ENCODE results near the gene UMODL1. TPM values are rescaled to one million over a fixed set of nuclear protein-coding genes. Genes with fewer than 3 reads are reported as not detected.

The UMODL1 gene
- total RNA-seq, 1 experiment from 2014 or later = not detected

- Histone ChIP-seq H3K27ac (peak overlapping the region; percentile 93), H3K4me1 (replicated peaks) (peaks cover 47% of the 10 kb centered on the region), H3K4me3 (no peak overlapping the region), H3K9me3 (replicated peaks) (no peaks in the 10 kb centered on the region), H3K27me3 (replicated peaks) (no peaks in the 10 kb centered on the region), H3K36me3 (no peaks in the 10 kb centered on the region)
- no peak for DNase-seq (ENCODE audit: low read depth in 1 of 2, low spot score in 2 of 2)
These were observed 26.2 kb downstream of the UMODL1 start for GRCh38 chr21:42097274-42097673.

DNA sequence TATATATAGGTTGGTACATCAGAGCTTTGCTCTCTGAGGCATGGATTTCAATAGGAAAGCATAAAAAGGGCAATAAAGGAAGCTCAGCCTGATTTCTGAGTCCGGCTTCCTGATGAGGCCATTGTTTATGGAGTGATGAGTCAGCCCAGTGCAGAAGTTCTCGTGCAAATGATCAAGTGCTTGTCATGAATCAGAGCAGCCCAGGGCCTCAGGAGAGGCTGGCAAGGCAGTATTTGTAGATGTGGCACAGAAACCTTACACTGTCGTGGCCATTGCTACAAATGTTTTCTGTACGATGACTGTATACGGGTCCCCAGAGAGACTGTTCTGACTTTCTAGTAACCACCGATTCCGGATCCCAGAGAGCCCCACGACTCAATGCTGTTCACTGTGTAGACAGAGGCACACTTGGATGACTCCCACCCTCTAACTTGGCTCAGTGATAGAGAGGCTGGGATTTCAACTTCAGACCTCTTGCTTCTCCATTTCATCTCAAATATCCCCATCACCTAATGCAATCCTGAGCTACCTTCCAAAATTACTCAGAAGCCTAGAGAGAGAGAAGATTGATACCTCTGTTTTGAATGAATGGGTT lies 26.8 kb downstream of the UMODL1 start:
- Histone ChIP-seq H3K27me3 (replicated peaks) (no peaks in the 10 kb centered on the region), H3K4me1 (replicated peaks) (peaks cover 54% of the 10 kb centered on the region), H3K36me3 (no peaks in the 10 kb centered on the region), H3K9me3 (replicated peaks) (no peaks in the 10 kb centered on the region), H3K27ac (peak overlapping the region; percentile 93), H3K4me3 (no peak overlapping the region)
- DNase-seq (ENCODE audit: low read depth in 1 of 2, low spot score in 2 of 2) = peak; percentile 92 to 95

DNA sequence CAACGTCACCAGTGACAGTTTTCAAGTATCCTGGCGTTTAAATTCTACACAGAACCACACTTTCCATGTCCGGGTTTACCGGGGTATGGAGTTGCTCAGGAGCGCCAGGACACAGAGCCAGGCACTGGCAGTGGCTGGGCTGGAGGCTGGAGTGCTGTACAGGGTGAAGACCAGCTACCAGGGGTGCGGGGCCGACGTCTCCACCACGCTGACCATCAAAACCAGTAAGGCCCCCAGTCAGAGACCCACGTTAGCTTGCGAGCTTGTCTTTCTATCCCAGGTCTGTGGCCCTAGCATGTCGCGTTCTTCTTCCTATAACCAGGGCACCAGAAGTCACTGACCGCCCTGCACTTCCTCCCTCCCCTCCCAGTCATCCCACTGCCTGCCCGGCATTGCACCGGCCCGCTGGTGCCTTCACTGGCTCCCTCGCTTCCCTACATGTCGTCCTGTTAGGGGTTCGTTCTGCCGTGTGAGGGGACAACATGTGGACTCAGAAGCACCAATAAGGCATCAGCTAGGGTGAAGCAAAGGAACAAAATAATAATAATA lies 27.9 kb downstream of the UMODL1 start:
- H3K4me1 ChIP-seq (replicated peaks) = peaks cover 48% of the 10 kb centered on the region
- H3K4me3 ChIP-seq = no peak overlapping the region
- no peak overlapping the region; the same call in 1 of the 2 replicates for H3K27ac ChIP-seq
- no peaks in the 10 kb centered on the region for H3K36me3 ChIP-seq
- no peaks in the 10 kb centered on the region for H3K27me3 ChIP-seq (replicated peaks)
- DNase-seq (ENCODE audit: low read depth in 1 of 2, low spot score in 2 of 2) = no peak
- no peaks in the 10 kb centered on the region for H3K9me3 ChIP-seq (replicated peaks)

DNA sequence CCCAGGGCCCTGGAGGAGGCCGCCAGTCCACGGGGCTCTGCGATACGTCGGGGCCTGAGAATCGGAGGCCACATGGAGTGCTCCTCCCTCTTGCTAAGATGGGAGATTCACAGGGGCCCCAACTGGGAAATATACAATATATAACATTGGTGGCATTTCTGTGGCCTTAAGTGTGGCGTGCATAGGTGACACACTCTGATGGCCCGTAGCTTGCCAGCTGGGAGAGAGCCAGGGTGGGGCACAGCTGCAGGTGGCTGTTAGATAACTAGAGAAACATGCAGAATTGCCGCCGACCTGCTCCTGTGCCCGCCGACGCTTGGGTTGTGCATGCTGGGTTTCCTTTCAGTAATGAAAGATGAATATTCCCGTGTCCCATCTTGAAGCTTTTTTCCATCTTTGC lies 30.1 kb downstream of the UMODL1 start:
- no peak overlapping the region for H3K4me3 ChIP-seq
- H3K9me3 ChIP-seq (replicated peaks) = no peaks in the 10 kb centered on the region
- H3K4me1 ChIP-seq (replicated peaks) = peaks cover 42% of the 10 kb centered on the region
- no peaks in the 10 kb centered on the region for H3K27me3 ChIP-seq (replicated peaks)
- H3K27ac ChIP-seq = no peak overlapping the region; the same call in 1 of the 2 replicates
- no peaks in the 10 kb centered on the region for H3K36me3 ChIP-seq
- no peak for DNase-seq (ENCODE audit: low read depth in 1 of 2, low spot score in 2 of 2)

- Histone ChIP-seq H3K36me3 (no peaks in the 10 kb centered on the region), H3K27ac (peak overlapping the region; percentile 42), H3K27me3 (replicated peaks) (no peaks in the 10 kb centered on the region), H3K4me3 (no peak overlapping the region), H3K4me1 (replicated peaks) (peaks cover 35% of the 10 kb centered on the region), H3K9me3 (replicated peaks) (no peaks in the 10 kb centered on the region)
- peak; percentile 65 to 72 for DNase-seq (ENCODE audit: low read depth in 1 of 2, low spot score in 2 of 2)
These were observed 31.0 kb downstream of the UMODL1 start for GRCh38 chr21:42102076-42102475.

GRCh38 chr21:42102526-42102925 lies 31.4 kb downstream of the UMODL1 start:
- no peaks in the 10 kb centered on the region for H3K9me3 ChIP-seq (replicated peaks)

DNA sequence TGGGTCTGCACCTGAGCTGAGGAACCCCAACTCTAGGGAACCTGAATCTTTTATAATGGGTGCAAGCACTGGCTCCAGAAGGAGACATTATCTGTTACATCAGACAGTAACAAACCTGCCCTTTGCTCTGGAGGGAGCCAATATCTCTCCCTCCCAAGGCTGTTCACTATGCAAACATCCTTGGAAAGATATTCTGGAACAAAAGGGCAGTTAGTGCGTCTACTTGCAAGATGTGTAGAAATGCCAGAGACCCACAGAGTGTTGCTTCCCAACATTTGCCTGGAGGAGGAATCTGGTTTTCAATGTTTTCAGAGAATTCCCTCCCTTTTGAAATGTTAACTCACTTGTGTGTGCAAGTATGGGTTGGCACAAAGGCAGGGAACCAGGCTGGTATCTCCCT lies 31.9 kb downstream of the UMODL1 start:
- no peak for DNase-seq (ENCODE audit: low read depth in 1 of 2, low spot score in 2 of 2)
- H3K9me3 ChIP-seq (replicated peaks) = no peaks in the 10 kb centered on the region
- no peak overlapping the region for H3K4me3 ChIP-seq

More at GRCh38 chr21:42102526-42102925, 31.4 kb downstream of the UMODL1 start:
- peak overlapping the region; percentile 42; the same call in 1 of the 2 replicates for H3K27ac ChIP-seq
- peaks cover 32% of the 10 kb centered on the region for H3K4me1 ChIP-seq (replicated peaks)
- H3K4me3 ChIP-seq = no peak overlapping the region
- no peak for DNase-seq (ENCODE audit: low read depth in 1 of 2, low spot score in 2 of 2)
- no peaks in the 10 kb centered on the region for H3K36me3 ChIP-seq
- no peaks in the 10 kb centered on the region for H3K27me3 ChIP-seq (replicated peaks)

DNA sequence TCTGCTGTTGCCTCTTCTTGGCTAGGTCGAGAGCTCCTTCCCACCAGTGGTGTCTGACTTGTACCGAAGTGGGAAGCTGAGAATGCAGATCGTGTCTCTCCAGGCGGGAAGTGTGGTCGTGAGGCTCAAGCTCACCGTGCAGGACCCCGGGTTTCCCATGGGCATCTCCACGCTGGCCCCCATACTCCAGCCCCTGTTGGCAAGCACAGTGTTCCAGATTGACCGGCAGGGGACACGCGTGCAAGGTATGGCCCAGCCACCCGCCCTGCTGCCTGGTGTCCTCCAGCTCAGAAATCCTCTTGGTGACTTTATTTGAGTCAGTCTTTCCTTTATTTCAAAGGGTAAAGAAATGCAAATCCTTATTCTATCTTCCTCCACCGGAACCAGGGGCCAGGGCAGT lies 32.7 kb downstream of the UMODL1 start:
- Histone ChIP-seq H3K4me1 (replicated peaks) (peaks cover 26% of the 10 kb centered on the region), H3K27ac (no peak overlapping the region), H3K36me3 (no peaks in the 10 kb centered on the region), H3K4me3 (no peak overlapping the region), H3K27me3 (replicated peaks) (no peaks in the 10 kb centered on the region), H3K9me3 (replicated peaks) (no peaks in the 10 kb centered on the region)
- no peak for DNase-seq (ENCODE audit: low read depth in 1 of 2, low spot score in 2 of 2)

More for the DNA sequence above, 31.9 kb downstream of the UMODL1 start:
- H3K36me3 ChIP-seq = no peaks in the 10 kb centered on the region
- no peak overlapping the region for H3K27ac ChIP-seq
- peaks cover 34% of the 10 kb centered on the region for H3K4me1 ChIP-seq (replicated peaks)
- H3K27me3 ChIP-seq (replicated peaks) = no peaks in the 10 kb centered on the region

DNA sequence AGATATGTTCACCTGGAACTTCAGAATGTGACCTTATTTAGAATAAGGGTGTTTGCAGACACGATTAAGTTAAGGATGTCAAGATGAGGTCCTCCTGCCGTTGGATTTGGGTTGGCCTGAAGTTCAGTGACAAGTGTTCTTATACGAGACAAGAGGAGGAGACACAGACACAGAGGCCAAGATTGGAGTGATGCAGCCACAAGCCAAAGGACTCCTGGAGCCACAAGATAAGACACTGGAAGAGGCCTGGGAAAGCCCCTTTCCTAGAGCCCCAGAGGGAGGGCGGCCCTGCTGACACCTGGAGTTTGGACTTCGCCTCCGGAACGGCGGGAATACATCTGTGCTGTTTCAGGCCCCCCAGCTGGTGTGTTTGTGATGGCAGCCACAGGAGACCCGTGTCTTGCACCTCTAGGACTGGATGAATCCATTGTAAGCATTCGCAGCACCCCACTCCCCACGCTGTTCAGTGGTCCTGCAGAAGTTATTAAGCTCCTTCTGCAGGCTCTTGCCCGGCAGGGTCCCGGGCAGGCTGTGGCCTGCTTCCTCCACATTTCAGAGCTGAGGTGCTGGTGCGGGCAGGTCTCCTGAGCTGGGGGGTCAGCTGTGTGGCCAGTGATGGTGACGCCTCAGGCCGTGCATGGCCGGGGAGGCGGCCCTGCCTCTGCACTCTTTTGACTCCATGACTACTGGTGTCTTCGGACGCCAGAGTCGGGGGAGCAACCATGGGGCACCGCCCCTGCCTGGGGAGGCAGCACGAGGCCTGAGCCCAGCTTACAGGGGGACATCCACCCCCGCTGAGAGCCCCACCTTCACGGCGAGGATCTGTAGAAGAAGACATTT lies 34.6 kb downstream of the UMODL1 start:
- no peak overlapping the region for H3K27ac ChIP-seq
- H3K27me3 ChIP-seq (replicated peaks) = no peaks in the 10 kb centered on the region
- H3K4me3 ChIP-seq = no peak overlapping the region
- H3K4me1 ChIP-seq (replicated peaks) = peaks cover 26% of the 10 kb centered on the region
- H3K36me3 ChIP-seq = no peaks in the 10 kb centered on the region
- H3K9me3 ChIP-seq (replicated peaks) = no peaks in the 10 kb centered on the region
- no peak for DNase-seq (ENCODE audit: low read depth in 1 of 2, low spot score in 2 of 2)

GRCh38 chr21:42106425-42106824 lies 35.3 kb downstream of the UMODL1 start:
- no peak overlapping the region for H3K27ac ChIP-seq
- H3K4me1 ChIP-seq (replicated peaks) = peaks cover 24% of the 10 kb centered on the region
- no peak for DNase-seq (ENCODE audit: low read depth in 1 of 2, low spot score in 2 of 2)
- H3K4me3 ChIP-seq = no peak overlapping the region
- H3K27me3 ChIP-seq (replicated peaks) = no peaks in the 10 kb centered on the region
- no peaks in the 10 kb centered on the region for H3K36me3 ChIP-seq
- H3K9me3 ChIP-seq (replicated peaks) = no peaks in the 10 kb centered on the region

GRCh38 chr21:42107177-42107880 lies 36.2 kb downstream of the UMODL1 start:
- Histone ChIP-seq H3K4me1 (replicated peaks) (peaks cover 15% of the 10 kb centered on the region), H3K4me3 (no peak overlapping the region), H3K27ac (no peak overlapping the region), H3K9me3 (replicated peaks) (no peaks in the 10 kb centered on the region), H3K27me3 (replicated peaks) (no peaks in the 10 kb centered on the region), H3K36me3 (no peaks in the 10 kb centered on the region)
- DNase-seq (ENCODE audit: low read depth in 1 of 2, low spot score in 2 of 2) = no peak

DNA sequence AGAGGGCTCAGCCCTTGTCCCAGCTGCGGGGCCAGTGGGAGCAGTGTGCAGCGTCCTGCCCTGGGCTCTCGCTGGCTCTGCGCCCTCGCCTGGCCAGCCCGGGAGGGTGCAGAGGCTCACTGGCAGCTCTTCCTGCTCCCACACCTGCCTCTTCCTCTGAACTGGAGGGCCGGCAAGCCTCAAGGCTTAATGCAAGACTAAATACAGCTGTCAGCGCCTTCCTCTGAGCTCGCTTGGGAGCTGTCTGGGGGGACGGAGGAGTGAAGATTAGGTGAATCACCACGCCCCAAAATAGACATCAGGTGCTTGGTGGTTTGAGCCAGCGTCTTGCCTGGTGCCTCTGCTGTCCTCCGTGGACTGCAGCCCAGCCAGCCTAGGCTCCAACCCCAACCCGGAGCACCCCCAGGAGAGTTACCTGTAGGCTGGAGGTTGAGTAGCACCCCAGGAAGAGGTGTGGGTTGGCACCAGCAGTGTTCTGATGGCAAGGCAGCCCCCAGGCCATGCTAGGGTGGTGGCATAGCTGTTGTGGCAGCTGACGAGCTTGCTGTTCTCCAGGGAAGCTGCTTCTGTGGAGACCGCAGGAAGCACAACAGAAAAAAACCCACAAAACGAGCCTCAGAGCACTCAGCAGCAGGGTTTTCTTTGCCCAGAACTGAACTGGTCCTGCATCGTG lies 36.9 kb downstream of the UMODL1 start:
- no peaks in the 10 kb centered on the region for H3K27me3 ChIP-seq (replicated peaks)
- no peak overlapping the region for H3K4me3 ChIP-seq
- peaks cover 8% of the 10 kb centered on the region for H3K4me1 ChIP-seq (replicated peaks)
- DNase-seq (ENCODE audit: low read depth in 1 of 2, low spot score in 2 of 2) = peak; percentile 65 to 69
- no peak overlapping the region for H3K27ac ChIP-seq
- H3K36me3 ChIP-seq = no peaks in the 10 kb centered on the region
- no peaks in the 10 kb centered on the region for H3K9me3 ChIP-seq (replicated peaks)

GRCh38 chr21:42108554-42109340 lies 37.6 kb downstream of the UMODL1 start:
- Histone ChIP-seq H3K27me3 (replicated peaks) (no peaks in the 10 kb centered on the region), H3K27ac (no peak overlapping the region), H3K36me3 (no peaks in the 10 kb centered on the region), H3K4me3 (no peak overlapping the region), H3K4me1 (replicated peaks) (peaks cover 6% of the 10 kb centered on the region; the same call in 1 of the 2 replicates), H3K9me3 (replicated peaks) (no peaks in the 10 kb centered on the region)
- no peak for DNase-seq (ENCODE audit: low read depth in 1 of 2, low spot score in 2 of 2)
